ENCODE measurements around the gene HAUS8.

DNA sequence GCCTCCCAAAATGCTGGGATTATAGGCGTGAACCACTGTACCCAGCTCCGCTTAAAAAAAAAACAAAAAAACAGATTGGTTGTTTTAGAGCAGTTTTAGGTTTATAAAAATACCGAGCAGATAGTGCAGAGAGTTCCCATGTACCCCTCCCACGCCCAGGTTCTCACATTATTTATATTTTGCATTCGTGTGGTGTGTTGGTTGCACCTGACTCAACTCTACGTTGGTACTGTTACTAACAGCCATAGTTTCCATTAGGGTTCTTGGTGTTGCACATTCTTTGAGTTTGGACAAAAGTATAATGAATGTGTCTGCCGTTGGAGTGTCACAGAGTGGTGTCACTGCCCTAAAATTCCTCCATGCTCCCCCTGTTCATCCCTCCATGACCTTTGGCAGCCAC lies 29.4 kb upstream of the HAUS8 start:
- TF ChIP-seq, protein P1, sequence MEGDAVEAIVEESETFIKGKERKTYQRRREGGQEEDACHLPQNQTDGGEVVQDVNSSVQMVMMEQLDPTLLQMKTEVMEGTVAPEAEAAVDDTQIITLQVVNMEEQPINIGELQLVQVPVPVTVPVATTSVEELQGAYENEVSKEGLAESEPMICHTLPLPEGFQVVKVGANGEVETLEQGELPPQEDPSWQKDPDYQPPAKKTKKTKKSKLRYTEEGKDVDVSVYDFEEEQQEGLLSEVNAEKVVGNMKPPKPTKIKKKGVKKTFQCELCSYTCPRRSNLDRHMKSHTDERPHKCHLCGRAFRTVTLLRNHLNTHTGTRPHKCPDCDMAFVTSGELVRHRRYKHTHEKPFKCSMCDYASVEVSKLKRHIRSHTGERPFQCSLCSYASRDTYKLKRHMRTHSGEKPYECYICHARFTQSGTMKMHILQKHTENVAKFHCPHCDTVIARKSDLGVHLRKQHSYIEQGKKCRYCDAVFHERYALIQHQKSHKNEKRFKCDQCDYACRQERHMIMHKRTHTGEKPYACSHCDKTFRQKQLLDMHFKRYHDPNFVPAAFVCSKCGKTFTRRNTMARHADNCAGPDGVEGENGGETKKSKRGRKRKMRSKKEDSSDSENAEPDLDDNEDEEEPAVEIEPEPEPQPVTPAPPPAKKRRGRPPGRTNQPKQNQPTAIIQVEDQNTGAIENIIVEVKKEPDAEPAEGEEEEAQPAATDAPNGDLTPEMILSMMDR (IDR thresholded peaks at IDR 0.05; ENCODE audit: low read depth, low read length) = no peak
- TF ChIP-seq EZH2phosphoT487 (IDR thresholded peaks at IDR 0.05; ENCODE audit: low read depth) = no peak

All from OCI-LY3 (cell line).